H1 (cell line): ENCODE data around the gene RAPGEF1. TPM values are rescaled to one million over a fixed set of nuclear protein-coding genes. Genes with fewer than 3 reads are reported as not detected.
A peak's percentile ranks its signal among the peaks of the same experiment; 100 is the strongest.

ENCODE experiments used
- CTCF ChIA-PET: fragments of 300-600 bp; sonication (Branson Sonifier 250); formaldehyde crosslinking; loops from one replicate; lab custom pipeline; 2021; ENCODE audit not compliant: partially characterized antibody; lab: Charles Lee
- POLR2A ChIA-PET: fragments of 300-600 bp; sonication (Branson Sonifier 250); formaldehyde crosslinking; loops from one replicate; lab custom pipeline; 2021; ENCODE audit warnings: inconsistent platforms; ENCODE audit not compliant: partially characterized antibody; lab: Charles Lee
- DNase-seq, 2 experiments: peaks; one replicate each; pipeline versions ENCODE4 v3.0.0 to v3.0.0-alpha.2; 2010 to 2022; ENCODE audit warnings: low spot score in 2 of 2, low read depth in 1 of 2, mixed read lengths in 1 of 2
- FAIRE-seq: peaks from 2 replicates; lab custom pipeline; 2011; peaks lifted over from hg19 to GRCh38; lab: Jason Lieb, UNC
- H2AFZ ChIP-seq: 2 replicates; pipeline ENCODE4 v1.8.1; 2012; ENCODE audit warnings: low read length, inconsistent platforms
- H2AK5ac ChIP-seq: 2 replicates; pipeline ENCODE4 v1.6.1; 2013; ENCODE audit warnings: low read depth, low read length
- H2BK120ac ChIP-seq: replicated peaks from 2 replicates; pipeline ENCODE3; 2013; ENCODE audit warnings: low read depth, low read length, inconsistent platforms
- H2BK12ac ChIP-seq: 2 replicates; pipeline ENCODE4 v1.6.1; 2013; ENCODE audit warnings: low read depth, low read length
- H2BK15ac ChIP-seq: 2 replicates; pipeline ENCODE4 v1.6.1; 2013; ENCODE audit warnings: low read length
- H2BK20ac ChIP-seq: 2 replicates; pipeline ENCODE4 v1.6.1; 2013; ENCODE audit warnings: low read length
- H2BK5ac ChIP-seq: 2 replicates; pipeline ENCODE4 v1.6.1; 2013; ENCODE audit warnings: low read depth, low read length
- H3K14ac ChIP-seq: 2 replicates; pipeline ENCODE4 v1.6.1; 2013; ENCODE audit warnings: inconsistent platforms; ENCODE audit not compliant: insufficient read length
- H3K18ac ChIP-seq: 2 replicates; pipeline ENCODE4 v1.6.1; 2013; ENCODE audit warnings: low read length; ENCODE audit errors: extremely low read depth
- H3K23ac ChIP-seq: 2 replicates; pipeline ENCODE4 v1.6.1; 2013; ENCODE audit warnings: inconsistent platforms; ENCODE audit not compliant: insufficient read length
- H3K23me2 ChIP-seq: 2 replicates; pipeline ENCODE4 v1.6.1; 2013; ENCODE audit warnings: low read depth, low read length
- H3K27ac ChIP-seq: 2 replicates; pipeline ENCODE4 v1.6.1; 2011; ENCODE audit warnings: low read depth, low read length, inconsistent platforms
- H3K27me3 ChIP-seq, 4 experiments: replicated peaks in 1 of 4; 1 replicate in 1 of 4; 2 replicates in 3 of 4; pipeline versions ENCODE4 v1.6.1 to v1.8.1; 2011 to 2013; ENCODE audit warnings: low read length in 3 of 4, mild to moderate bottlenecking in 3 of 4, inconsistent platforms in 2 of 4, mixed read lengths in 2 of 4, moderate library complexity in 1 of 4; ENCODE audit not compliant: control insufficient read depth in 3 of 4, insufficient read depth in 3 of 4; ENCODE audit errors: extremely low read depth in 1 of 4
- H3K36me3 ChIP-seq, 4 experiments: 2 replicates each; pipeline versions ENCODE4 v1.6.1 to v1.8.1; 2011 to 2013; ENCODE audit warnings: mild to moderate bottlenecking in 4 of 4, low read length in 3 of 4, moderate library complexity in 2 of 4, control low read depth in 1 of 4, inconsistent platforms in 1 of 4; ENCODE audit not compliant: insufficient read depth in 4 of 4, control insufficient read depth in 2 of 4
- H3K4ac ChIP-seq: replicated peaks from 2 replicates; pipeline ENCODE3; 2013; ENCODE audit warnings: low read length, low read depth, mixed read lengths, inconsistent platforms; ENCODE audit not compliant: insufficient read length
- H3K4me1 ChIP-seq, 4 experiments: replicated peaks in 1 of 4; 1 replicate in 1 of 4; 2 replicates in 3 of 4; pipeline versions ENCODE4 v1.6.1 to v1.8.1; 2011 to 2013; ENCODE audit warnings: low read length in 3 of 4, inconsistent platforms in 2 of 4, mixed read lengths in 1 of 4; ENCODE audit not compliant: insufficient read depth in 4 of 4, control insufficient read depth in 3 of 4
- H3K4me2 ChIP-seq, 2 experiments: 2 replicates each; pipeline versions ENCODE4 v1.6.1 to v1.8.1; 2011 to 2013; ENCODE audit warnings: low read depth in 2 of 2, low read length in 2 of 2, control low read depth in 1 of 2, inconsistent platforms in 1 of 2, mild to moderate bottlenecking in 1 of 2; ENCODE audit not compliant: insufficient read depth in 1 of 2
- H3K4me3 ChIP-seq, 4 experiments: fragments of 200-600, 300-600 bp in 1 of 4; sonication (generic), shearing (Covaris generic), sonication (Bioruptor Twin) in 1 of 4; 2 replicates each; pipeline versions ENCODE4 v1.5.1 to v1.8.1; 2011 to 2016; ENCODE audit warnings: low read length in 4 of 4, low read depth in 3 of 4, control low read depth in 2 of 4, inconsistent platforms in 2 of 4, mild to moderate bottlenecking in 2 of 4, mixed read lengths in 1 of 4, moderate library complexity in 1 of 4; ENCODE audit not compliant: insufficient read depth in 2 of 4; ENCODE audit errors: extremely low read depth in 1 of 4
- H3K56ac ChIP-seq: replicated peaks from 2 replicates; pipeline ENCODE3; 2013; ENCODE audit warnings: low read depth, mild to moderate bottlenecking, mixed read lengths, low read length, inconsistent platforms; ENCODE audit not compliant: insufficient read length
- H3K79me1 ChIP-seq: 2 replicates; pipeline ENCODE4 v1.6.1; 2013; ENCODE audit warnings: low read depth, low read length, control low read depth
- H3K79me2 ChIP-seq, 2 experiments: 2 replicates each; pipeline versions ENCODE4 v1.6.1 to v1.8.1; 2012 to 2013; ENCODE audit warnings: low read length in 2 of 2, mild to moderate bottlenecking in 2 of 2, inconsistent platforms in 1 of 2; ENCODE audit not compliant: insufficient read depth in 2 of 2, control insufficient read depth in 1 of 2
- H3K9ac ChIP-seq, 4 experiments: replicated peaks in 1 of 4; 1 replicate in 1 of 4; 2 replicates in 3 of 4; pipeline versions ENCODE4 v1.6.1 to v1.8.1; 2011 to 2013; ENCODE audit warnings: low read depth in 3 of 4, low read length in 3 of 4, control low read depth in 2 of 4, mild to moderate bottlenecking in 2 of 4, moderate library complexity in 2 of 4, inconsistent platforms in 1 of 4; ENCODE audit errors: extremely low read depth in 1 of 4
- H3K9me3 ChIP-seq, 2 experiments: 2 replicates each; pipeline versions ENCODE4 v1.6.1 to v1.8.1; 2012 to 2013; ENCODE audit warnings: mild to moderate bottlenecking in 2 of 2, moderate library complexity in 2 of 2, control low read depth in 1 of 2, inconsistent platforms in 1 of 2, low read depth in 1 of 2, low read length in 1 of 2, mixed read lengths in 1 of 2; ENCODE audit not compliant: insufficient read depth in 2 of 2
- H4K20me1 ChIP-seq, 2 experiments: replicated peaks in 1 of 2; 2 replicates each; pipeline versions ENCODE3 to v1.8.1; 2011 to 2013; ENCODE audit warnings: inconsistent platforms in 2 of 2, low read length in 2 of 2, mild to moderate bottlenecking in 1 of 2; ENCODE audit not compliant: insufficient read depth in 2 of 2, control insufficient read depth in 1 of 2
- H4K5ac ChIP-seq: 2 replicates; pipeline ENCODE4 v1.6.1; 2013; ENCODE audit warnings: low read length, low read depth, mixed read lengths, inconsistent platforms; ENCODE audit not compliant: insufficient read length
- H4K8ac ChIP-seq: 2 replicates; pipeline ENCODE4 v1.8.0; 2013; ENCODE audit warnings: mild to moderate bottlenecking, moderate library complexity, low read length, inconsistent platforms; ENCODE audit not compliant: insufficient read depth; ENCODE audit errors: extremely low read depth
- H4K91ac ChIP-seq: replicated peaks from 2 replicates; pipeline ENCODE3; 2013; ENCODE audit warnings: low read length, mixed read lengths, inconsistent platforms; ENCODE audit not compliant: insufficient read length
- BACH1 ChIP-seq: IDR thresholded peaks from 2 replicates; pipeline ENCODE4 v1.6.1; 2012; ENCODE audit warnings: low read length, improper control_type of control experiment
- PHF8 ChIP-seq: fragments of 200-600 bp; sonication (generic); conservative IDR thresholded peaks from 2 replicates; pipeline ENCODE4 v1.7.1; 2012; ENCODE audit warnings: low read depth, mild to moderate bottlenecking, inconsistent platforms, low read length, moderate library complexity
- WGBS, 2 experiments: shearing (Covaris generic) in 1 of 2; methylation state at CpG; one replicate each; pipeline versions ENCODE4 v1.1.6 to v1.1.7; 2013 to 2015; ENCODE audit warnings: low lambda C conversion rate in 2 of 2, mixed read lengths in 2 of 2, inconsistent platforms in 1 of 2, low coverage in 1 of 2, missing lambda C conversion rate in 1 of 2; ENCODE audit not compliant: insufficient replicate concordance in 2 of 2, insufficient coverage in 1 of 2, insufficient read length in 1 of 2; ENCODE audit errors: extremely low coverage in 1 of 2, missing lambda C conversion rate in 1 of 2; 5-methylcytosine and 5-hydroxymethylcytosine counted together
- polyA plus RNA-seq, 7 experiments: library from polyadenylated mRNA; depleted of rRNA in 3 of 7; stranded (reverse) in 5 of 7; unstranded in 2 of 7; fragments of >200 nt in 5 of 7; fragments of 200-250 nt in 2 of 7; gene quantifications; 1 replicate in 5 of 7; 2 replicates in 1 of 7; 4 replicates in 1 of 7; pipeline versions ENCODE4 v1.2.1 to v1.2.3, GENCODE V29; 2011 to 2013; ENCODE audit warnings: missing spikeins in 2 of 7, mixed read lengths in 2 of 7
- total RNA-seq: library from RNA; stranded (reverse); fragmentation: NEBNext Ultra II Directional; extraction: Animal tissue kit (Norgen Biotek cat#: 25700); gene quantifications from 2 replicates; pipeline ENCODE4 v1.2.1, GENCODE V29; 2021

RAPGEF1 gene
- total and polyA plus RNA-seq, 2 of the 8 experiments (the other 6 are each of a cell fraction or from before 2014, with no cell fraction given) = 29.7 to 78.9 TPM

DNA sequence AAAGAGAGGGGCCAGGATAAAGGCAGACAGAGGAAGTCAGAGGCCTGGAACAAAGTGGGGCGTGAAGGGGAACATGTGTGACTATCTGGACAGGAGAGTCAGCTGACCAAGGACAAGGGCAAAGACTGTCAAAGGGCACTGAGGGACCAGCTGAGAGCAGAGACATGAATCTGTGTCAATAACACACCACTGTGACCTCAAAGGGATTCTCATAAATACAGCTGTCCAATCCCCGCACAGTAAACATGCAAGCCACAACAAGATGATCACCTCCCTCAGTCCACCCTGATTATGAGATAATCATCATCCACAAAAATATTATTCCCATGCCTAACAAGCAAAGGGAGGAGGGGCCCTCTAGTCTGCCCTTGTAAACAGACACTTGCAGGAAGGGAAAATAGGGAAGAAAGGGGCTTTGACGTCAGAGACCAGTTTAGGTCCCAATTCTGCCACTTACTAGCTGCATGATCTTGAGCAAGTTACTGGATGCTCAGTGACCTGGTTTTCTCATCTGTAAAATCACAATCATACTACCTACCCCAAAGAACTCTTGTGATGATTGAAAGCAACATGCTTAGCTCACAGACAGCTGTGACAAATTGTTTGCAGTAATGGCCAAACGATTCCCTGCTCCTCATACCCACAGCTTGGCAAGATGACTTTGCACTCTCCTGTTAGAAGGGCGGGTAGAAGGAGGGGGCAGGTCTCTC, 41.8 kb downstream of the RAPGEF1 start:
- CTCF ChIA-PET = interaction anchor here (0.8 to 3.9 kb wide), 17 partner anchors 9 to 106 kb away, joined by 3 to 17 read pairs (median 3); no protein-coding TSS in a partner anchor
- TF ChIP-seq PHF8 = no peak
- TF ChIP-seq BACH1 = peak; percentile 26; the same call in 1 of the 2 replicates
- TF ChIP-seq, all 59 proteins: peak for 1
- no peak overlapping the region for H3K56ac ChIP-seq
- H4K8ac ChIP-seq = no peak overlapping the region
- no peak overlapping the region; the same call in 1 of the 2 replicates for H2BK15ac ChIP-seq
- no peak overlapping the region for H3K4me3 ChIP-seq
- no peaks in the 10 kb centered on the region for H3K9me3 ChIP-seq
- H3K23me2 ChIP-seq = no peaks in the 10 kb centered on the region
- FAIRE-seq (no peak), DNase-seq (no peak)
- peak overlapping the region; percentile 1; the same call in 1 of the 2 replicates for H2BK5ac ChIP-seq
- no peak overlapping the region for H4K5ac ChIP-seq
- no peak overlapping the region for H3K9ac ChIP-seq
- peaks cover 16 to 45% (median 32%) of the 10 kb centered on the region in 4 experiments for H3K4me1 ChIP-seq
- H3K27me3 ChIP-seq = no peaks in the 10 kb centered on the region
- peak overlapping the region; percentile 32; the same call in 1 of the 2 replicates for H2BK12ac ChIP-seq
- H2AK5ac ChIP-seq = no peak overlapping the region
- no peak overlapping the region for H2AFZ ChIP-seq
- no peak overlapping the region for H3K23ac ChIP-seq
- POLR2A ChIA-PET = interaction anchor here (0.6 to 1.9 kb wide), 6 partner anchors 17 to 173 kb away, joined by 3 to 6 read pairs (median 4); partner anchors contain the start of gene PRRT1B
- H3K14ac ChIP-seq = no peak overlapping the region
- H2BK120ac ChIP-seq = no peak overlapping the region
- peaks cover 0 to 8% of the 10 kb centered on the region in 2 experiments for H4K20me1 ChIP-seq
- no peak overlapping the region for H3K18ac ChIP-seq
- H3K4me2 ChIP-seq = no peak overlapping the region
- H3K4ac ChIP-seq = no peak overlapping the region
- H4K91ac ChIP-seq = no peak overlapping the region
- H3K36me3 ChIP-seq = no peaks in the 10 kb centered on the region
- no peak overlapping the region for H3K27ac ChIP-seq
- H3K79me2 ChIP-seq = peaks cover 3 to 64% of the 10 kb centered on the region in 2 experiments; a peak in 2 of 4 replicates
- H2BK20ac ChIP-seq = no peak overlapping the region; the same call in 1 of the 2 replicates
- WGBS, 2 experiments = 63% methylated on average over 5 of the region's 5 CpGs; no CpG with 5 or more reads in 1 of the 2 experiments
- peaks cover 3% of the 10 kb centered on the region for H3K79me1 ChIP-seq
